ENCODE results near the gene RBBP8NL. TPM values are rescaled to one million over a fixed set of nuclear protein-coding genes. Genes with fewer than 3 reads are reported as not detected.

RBBP8NL gene
- total RNA-seq, 1 donor from 2014 or later = not detected

DNA sequence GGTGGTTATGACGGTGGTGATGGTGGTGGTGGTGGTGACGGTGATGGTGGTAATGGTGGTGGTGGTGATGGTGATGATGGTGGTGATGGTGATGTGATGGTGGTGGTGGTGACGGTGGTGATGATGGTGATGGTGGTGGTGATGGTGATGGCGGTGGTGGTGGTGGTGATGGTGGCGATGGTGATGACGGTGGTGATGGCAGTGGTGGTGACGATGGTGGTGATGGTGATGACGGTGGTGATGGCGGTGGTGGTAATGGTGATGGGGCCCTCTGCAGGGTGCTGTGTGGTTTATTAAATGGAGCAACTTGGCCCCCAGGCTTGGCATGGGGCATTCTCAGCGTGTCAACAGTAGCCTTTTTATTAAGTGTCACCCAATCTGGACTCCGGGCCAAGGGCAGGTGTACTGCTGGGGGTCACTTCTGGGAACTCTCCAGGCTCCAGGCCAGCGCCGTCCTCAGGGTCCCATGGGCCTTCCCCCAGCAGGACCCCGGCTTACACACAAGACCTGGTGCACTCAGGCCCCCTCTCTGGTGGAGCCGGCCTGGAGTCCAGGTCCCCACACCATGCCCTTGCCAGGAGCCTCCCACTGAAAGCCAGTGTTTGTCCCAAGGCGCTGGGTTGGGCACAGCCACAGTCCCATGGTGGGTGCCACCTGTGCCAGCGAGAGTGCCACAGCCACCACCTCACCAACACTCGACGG, 29.1 kb downstream of the RBBP8NL start:
- TF ChIP-seq, protein P1, sequence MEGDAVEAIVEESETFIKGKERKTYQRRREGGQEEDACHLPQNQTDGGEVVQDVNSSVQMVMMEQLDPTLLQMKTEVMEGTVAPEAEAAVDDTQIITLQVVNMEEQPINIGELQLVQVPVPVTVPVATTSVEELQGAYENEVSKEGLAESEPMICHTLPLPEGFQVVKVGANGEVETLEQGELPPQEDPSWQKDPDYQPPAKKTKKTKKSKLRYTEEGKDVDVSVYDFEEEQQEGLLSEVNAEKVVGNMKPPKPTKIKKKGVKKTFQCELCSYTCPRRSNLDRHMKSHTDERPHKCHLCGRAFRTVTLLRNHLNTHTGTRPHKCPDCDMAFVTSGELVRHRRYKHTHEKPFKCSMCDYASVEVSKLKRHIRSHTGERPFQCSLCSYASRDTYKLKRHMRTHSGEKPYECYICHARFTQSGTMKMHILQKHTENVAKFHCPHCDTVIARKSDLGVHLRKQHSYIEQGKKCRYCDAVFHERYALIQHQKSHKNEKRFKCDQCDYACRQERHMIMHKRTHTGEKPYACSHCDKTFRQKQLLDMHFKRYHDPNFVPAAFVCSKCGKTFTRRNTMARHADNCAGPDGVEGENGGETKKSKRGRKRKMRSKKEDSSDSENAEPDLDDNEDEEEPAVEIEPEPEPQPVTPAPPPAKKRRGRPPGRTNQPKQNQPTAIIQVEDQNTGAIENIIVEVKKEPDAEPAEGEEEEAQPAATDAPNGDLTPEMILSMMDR (IDR thresholded peaks at IDR 0.05; ENCODE audit: insufficient read depth, low read length, poor library complexity, severe bottlenecking) = no peak
- H3K36me3 ChIP-seq (ENCODE audit: control insufficient read depth, insufficient read depth, low read length) = no peaks in the 10 kb centered on the region
- no peak overlapping the region for H3K4me3 ChIP-seq (ENCODE audit: low read depth, low read length)
- no peak for DNase-seq (ENCODE audit: low read depth)
- no peaks in the 10 kb centered on the region for H3K27me3 ChIP-seq (ENCODE audit: control insufficient read depth, insufficient read depth, low read length)

DNA sequence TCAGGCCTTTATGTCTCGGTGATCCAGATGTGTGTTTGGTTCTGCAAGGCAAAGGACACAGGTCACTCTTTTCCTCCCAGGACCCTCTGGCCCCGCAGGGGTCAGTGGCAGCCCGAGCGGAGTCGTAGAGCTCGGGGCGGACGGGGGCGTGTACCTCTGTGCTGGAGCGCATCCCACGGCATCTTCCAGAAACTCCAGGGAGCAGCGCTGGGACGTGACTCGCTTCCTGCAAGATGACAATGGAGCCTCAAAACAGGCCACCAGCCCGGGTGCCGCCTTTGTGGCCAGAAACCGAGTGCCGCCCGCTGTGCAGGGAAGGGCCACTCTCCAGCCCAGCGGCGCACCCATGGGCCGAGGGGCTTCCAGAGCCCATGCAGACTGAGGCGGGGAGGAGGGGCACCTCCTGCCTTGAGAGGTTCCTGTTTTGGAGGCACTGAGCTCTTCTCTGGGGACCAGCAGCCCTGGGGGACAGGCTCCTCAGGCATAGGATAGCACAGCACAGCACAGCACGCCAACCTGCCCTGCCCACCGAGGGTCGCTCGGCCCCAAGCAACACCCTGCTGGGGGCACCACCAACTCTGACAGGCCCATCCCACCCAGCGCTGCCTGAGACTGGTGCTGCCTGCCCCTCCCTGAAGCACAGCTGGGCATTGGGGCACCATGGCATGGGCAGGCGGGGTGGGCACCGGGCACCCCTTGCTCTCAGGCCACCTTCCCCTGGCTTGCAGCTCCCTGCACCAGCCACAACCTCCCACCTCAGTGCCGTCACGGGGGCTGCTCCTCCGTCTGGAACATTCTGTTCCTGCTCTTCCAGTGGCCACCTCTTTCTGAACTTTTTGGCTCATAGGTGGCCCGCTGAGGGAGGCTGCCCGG, 30.7 kb downstream of the RBBP8NL start:
- H3K4me3 ChIP-seq (ENCODE audit: low read depth, low read length) = no peak overlapping the region
- H3K27me3 ChIP-seq (ENCODE audit: control insufficient read depth, insufficient read depth, low read length) = no peaks in the 10 kb centered on the region
- TF ChIP-seq, protein P1 (IDR thresholded peaks at IDR 0.05; ENCODE audit: insufficient read depth, low read length, poor library complexity, severe bottlenecking) = no peak
- no peak for DNase-seq (ENCODE audit: low read depth)
- no peaks in the 10 kb centered on the region for H3K36me3 ChIP-seq (ENCODE audit: control insufficient read depth, insufficient read depth, low read length)

DNA sequence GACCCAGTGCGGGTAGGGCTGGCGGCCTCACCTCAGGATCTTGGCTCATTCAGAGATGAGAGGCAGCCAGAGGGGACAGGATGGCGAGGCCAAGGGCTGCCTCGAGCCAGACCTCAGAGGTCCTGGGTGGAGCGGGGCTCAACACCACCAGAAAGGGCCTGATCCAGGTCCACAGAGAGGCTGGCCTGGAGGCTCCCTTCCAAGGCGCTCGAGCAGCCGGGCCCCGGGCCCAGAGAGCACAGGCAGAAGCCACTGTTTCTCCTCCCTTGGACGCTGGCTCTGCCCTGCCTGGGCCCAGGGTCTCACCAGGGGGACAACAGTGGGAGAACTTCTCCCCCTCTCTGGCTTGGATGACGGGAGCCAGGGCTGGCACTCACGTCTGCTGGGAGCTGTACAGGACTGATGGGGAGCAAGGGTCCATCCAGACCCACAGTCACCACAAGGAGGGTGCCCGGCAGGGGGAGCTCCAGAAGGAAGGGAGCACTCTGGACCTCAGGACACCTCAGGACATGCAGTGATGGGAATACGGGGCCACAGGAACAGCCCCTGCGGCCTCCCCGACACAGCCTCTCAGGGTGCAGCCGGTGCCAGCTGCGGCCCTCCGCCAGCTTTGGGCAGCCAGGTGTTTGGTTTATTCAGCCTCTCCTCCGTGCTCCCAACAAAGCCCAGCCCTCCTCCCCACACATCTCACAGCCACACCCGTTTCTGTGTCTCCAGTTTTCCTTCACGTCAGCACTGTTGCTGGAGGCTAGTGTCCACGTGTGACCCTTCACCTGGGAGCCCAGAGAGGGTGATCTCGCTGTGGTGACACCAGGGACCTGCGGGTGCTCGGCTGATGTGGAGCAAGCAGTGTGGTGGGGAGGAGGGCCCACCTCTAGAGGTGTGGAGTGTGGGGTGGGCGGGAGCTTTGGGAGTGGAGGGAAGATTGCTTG, 31.8 kb downstream of the RBBP8NL start:
- Histone ChIP-seq H3K27me3 (ENCODE audit: control insufficient read depth, insufficient read depth, low read length) (no peaks in the 10 kb centered on the region), H3K4me3 (ENCODE audit: low read depth, low read length) (no peak overlapping the region), H3K36me3 (ENCODE audit: control insufficient read depth, insufficient read depth, low read length) (no peaks in the 10 kb centered on the region)
- TF ChIP-seq, protein P1 (IDR thresholded peaks at IDR 0.05; ENCODE audit: insufficient read depth, low read length, poor library complexity, severe bottlenecking) = no peak
- DNase-seq (ENCODE audit: low read depth) = no peak

DNA sequence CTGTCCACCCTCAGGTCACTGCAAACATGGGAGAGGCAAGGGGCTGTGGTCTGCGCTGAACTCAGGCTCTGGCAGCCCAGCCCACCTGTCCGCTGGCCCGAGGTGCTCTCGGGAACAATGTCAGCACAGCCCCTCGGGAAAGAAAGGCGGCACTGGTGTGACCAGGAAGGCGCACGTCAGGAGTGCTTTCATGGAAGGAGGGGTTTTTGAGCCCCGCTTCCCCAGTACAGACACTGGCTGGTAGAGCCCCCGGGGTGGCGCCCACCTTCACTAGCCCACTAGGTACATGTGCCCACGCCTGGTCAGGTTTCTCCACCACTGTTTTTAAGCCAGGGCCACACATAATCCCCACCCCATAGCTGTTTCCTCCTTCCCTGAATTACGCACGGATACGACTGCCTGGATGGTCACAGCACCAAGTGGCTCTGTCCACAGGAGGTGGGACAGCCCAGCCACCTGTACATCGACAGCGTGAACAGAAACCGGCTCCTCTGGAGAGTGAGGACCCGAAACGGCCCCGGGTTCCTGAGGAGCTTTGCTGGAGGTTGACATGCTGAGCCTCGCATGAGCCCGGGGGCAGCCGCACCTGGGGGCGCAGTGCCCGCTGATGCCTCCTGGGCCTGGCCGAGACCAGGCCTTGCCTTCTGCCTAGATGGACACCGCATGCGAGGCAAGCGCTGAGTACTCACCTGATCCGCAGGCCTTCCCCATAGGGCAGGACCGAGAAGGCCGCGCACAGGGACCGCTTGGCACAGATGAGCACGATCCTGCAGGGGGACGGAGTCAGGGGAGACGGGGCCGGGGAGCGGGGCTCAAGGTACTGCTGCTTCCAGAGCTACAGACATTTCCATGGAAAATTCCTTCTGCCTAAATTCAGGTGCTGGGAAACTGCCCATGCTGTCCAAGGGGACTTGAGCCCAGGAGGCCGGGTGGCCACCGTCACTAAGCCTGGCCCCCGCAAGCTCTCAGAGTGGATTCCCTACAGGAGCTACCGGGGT, 32.8 kb downstream of the RBBP8NL start:
- Histone ChIP-seq H3K4me3 (ENCODE audit: low read depth, low read length) (no peak overlapping the region), H3K36me3 (ENCODE audit: control insufficient read depth, insufficient read depth, low read length) (peaks cover 1% of the 10 kb centered on the region), H3K27me3 (ENCODE audit: control insufficient read depth, insufficient read depth, low read length) (no peaks in the 10 kb centered on the region)
- TF ChIP-seq, protein P1 (IDR thresholded peaks at IDR 0.05; ENCODE audit: insufficient read depth, low read length, poor library complexity, severe bottlenecking) = no peak
- no peak for DNase-seq (ENCODE audit: low read depth)

DNA sequence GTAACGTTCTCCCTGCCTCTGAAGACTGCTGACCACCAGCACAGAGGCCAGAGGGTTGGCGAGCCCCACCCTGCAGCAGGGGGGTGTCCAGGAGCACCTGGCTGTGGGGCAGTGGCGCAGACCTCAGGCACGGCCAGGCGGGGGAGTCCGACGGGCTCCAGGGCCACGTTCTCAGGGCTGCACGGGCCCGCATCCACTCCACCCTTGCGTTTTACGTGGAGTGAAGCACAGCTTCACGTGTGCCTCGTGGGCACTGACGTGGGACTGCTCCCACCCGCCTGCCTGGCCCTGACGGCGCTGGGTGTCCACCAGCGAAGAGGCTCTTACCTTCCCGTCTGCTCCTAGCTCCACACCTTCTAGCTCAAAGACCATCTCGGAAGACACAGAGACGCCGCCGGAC, 33.5 kb downstream of the RBBP8NL start:
- Histone ChIP-seq H3K36me3 (ENCODE audit: control insufficient read depth, insufficient read depth, low read length) (peaks cover 1% of the 10 kb centered on the region), H3K4me3 (ENCODE audit: low read depth, low read length) (no peak overlapping the region), H3K27me3 (ENCODE audit: control insufficient read depth, insufficient read depth, low read length) (no peaks in the 10 kb centered on the region)
- DNase-seq (ENCODE audit: low read depth) = no peak
- TF ChIP-seq, protein P1 (IDR thresholded peaks at IDR 0.05; ENCODE audit: insufficient read depth, low read length, poor library complexity, severe bottlenecking) = no peak
